HEK293T (cell line): ENCODE data around the gene NIFK.

Experiments used
- CTCF ChIA-PET: fragments of 350-600 bp; formaldehyde crosslinking; extraction: SDS; loops from one replicate; lab custom pipeline; 2021; ENCODE audit warnings: antibody characterized with exemption, inconsistent platforms; lab: Yijun Ruan, JAX
- POLR2A ChIA-PET: fragments of 350-600 bp; formaldehyde crosslinking; extraction: SDS; loops from one replicate; lab custom pipeline; 2020; ENCODE audit warnings: antibody characterized with exemption, inconsistent platforms; lab: Yijun Ruan, JAX
- DNase-seq: peaks from one replicate; pipeline ENCODE4 v3.0.0; 2012; ENCODE audit warnings: mixed read lengths; ENCODE audit errors: extremely low spot score
- ARNT ChIP-seq: fragments of 450-650 bp; IDR thresholded peaks from 2 replicates; pipeline ENCODE4 v1.6.1; 2017; ENCODE audit warnings: mild to moderate bottlenecking
- BHLHE40 ChIP-seq: fragments of 450-650 bp; IDR thresholded peaks from 2 replicates; pipeline ENCODE4 v1.6.1; 2016; ENCODE audit warnings: mild to moderate bottlenecking, moderate library complexity, borderline replicate concordance
- CTBP1 ChIP-seq: fragments of 450-650 bp; IDR thresholded peaks from 2 replicates; pipeline ENCODE4 v1.6.1; 2016; ENCODE audit warnings: borderline replicate concordance
- ELF4 ChIP-seq: fragments of 450-650 bp; IDR thresholded peaks from 2 replicates; pipeline ENCODE4 v1.6.1; 2017; ENCODE audit warnings: antibody characterized with exemption
- FOXA1 ChIP-seq: fragments of 450-650 bp; IDR thresholded peaks from 2 replicates; pipeline ENCODE4 v1.6.1; 2016; ENCODE audit warnings: mild to moderate bottlenecking
- FOXK2 ChIP-seq: fragments of 450-650 bp; IDR thresholded peaks from 2 replicates; pipeline ENCODE4 v1.6.1; 2016; ENCODE audit warnings: mild to moderate bottlenecking
- FOXM1 ChIP-seq: fragments of 450-650 bp; IDR thresholded peaks from 2 replicates; pipeline ENCODE4 v1.6.1; 2017; ENCODE audit warnings: mild to moderate bottlenecking, borderline replicate concordance
- HDGF ChIP-seq: fragments of 450-650 bp; IDR thresholded peaks from 2 replicates; pipeline ENCODE4 v1.6.1; 2017; ENCODE audit warnings: antibody characterized with exemption, borderline replicate concordance
- L3MBTL2 ChIP-seq: fragments of 450-650 bp; conservative IDR thresholded peaks from 2 replicates; pipeline ENCODE4 v1.6.1; 2016; ENCODE audit warnings: mild to moderate bottlenecking
- LEF1 ChIP-seq: fragments of 450-650 bp; IDR thresholded peaks from 2 replicates; pipeline ENCODE4 v1.6.1; 2017; ENCODE audit warnings: mild to moderate bottlenecking, borderline replicate concordance
- NFRKB ChIP-seq: fragments of 450-650 bp; IDR thresholded peaks from 2 replicates; pipeline ENCODE4 v1.6.1; 2016; ENCODE audit warnings: mild to moderate bottlenecking, moderate library complexity
- PKNOX1 ChIP-seq: fragments of 450-650 bp; IDR thresholded peaks from 2 replicates; pipeline ENCODE4 v1.6.1; 2016
- SP1 ChIP-seq: fragments of 450-650 bp; IDR thresholded peaks from 2 replicates; pipeline ENCODE4 v1.6.1; 2017
- SUZ12 ChIP-seq: fragments of 450-650 bp; IDR thresholded peaks from 2 replicates; pipeline ENCODE4 v1.6.1; 2016; ENCODE audit warnings: mild to moderate bottlenecking
- TARDBP ChIP-seq: fragments of 450-650 bp; IDR thresholded peaks from 2 replicates; pipeline ENCODE4 v1.6.1; 2016
- ZNF384 ChIP-seq: fragments of 450-650 bp; IDR thresholded peaks from 2 replicates; pipeline ENCODE4 v1.6.1; 2016

NIFK gene

GRCh38 chr2:121774235-121774634 lies 37.6 kb upstream of the NIFK start:
- no peak for DNase-seq
- no peak for TF ChIP-seq FOXA1
- POLR2A ChIA-PET = no interaction called here
- CTCF ChIA-PET = no interaction called here

GRCh38 chr2:121771976-121772742 lies 35.5 kb upstream of the NIFK start:
- DNase-seq = no peak
- ChIA-PET CTCF (no interaction called here), POLR2A (interaction anchor here (0.9 kb wide), 1 partner anchor 14 kb away, joined by 3 read pairs; no protein-coding TSS in a partner anchor)

GRCh38 chr2:121768143-121768755 lies 31.6 kb upstream of the NIFK start:
- TF ChIP-seq L3MBTL2 (no peak), TARDBP (no peak), HDGF (no peak), LEF1 (no peak), FOXM1 (no peak), ARNT (no peak), SP1 (no peak), SUZ12 (no peak), FOXK2 (no peak), CTBP1 (no peak), NFRKB (no peak), ZNF384 (no peak), ELF4 (no peak), BHLHE40 (no peak), FOXA1 (no peak)
- no peak for DNase-seq
- ChIA-PET CTCF (no interaction called here), POLR2A (interaction anchor here (1.0 to 1.2 kb wide), 2 partner anchors 13 to 31 kb away, joined by 3 read pairs; partner anchors contain the start of genes NIFK and TSN)

More at GRCh38 chr2:121771976-121772742, 35.5 kb upstream of the NIFK start:
- TF ChIP-seq SUZ12 = no peak
- no peak for TF ChIP-seq HDGF
- no peak for TF ChIP-seq ZNF384
- TF ChIP-seq FOXA1 = no peak
- TF ChIP-seq PKNOX1 = no peak
- no peak for TF ChIP-seq BHLHE40
- TF ChIP-seq TARDBP = no peak
- no peak for TF ChIP-seq FOXM1
- TF ChIP-seq LEF1 = no peak
- no peak for TF ChIP-seq ARNT

- ChIA-PET CTCF (no interaction called here), POLR2A (no interaction called here)
- DNase-seq = no peak
- TF ChIP-seq FOXA1 (no peak), PKNOX1 (no peak), ARNT (no peak), ELF4 (no peak), SUZ12 (no peak)
Measured at GRCh38 chr2:121766624-121767023, 29.9 kb upstream of the NIFK start.

- DNase-seq = no peak
- ChIA-PET POLR2A (no interaction called here), CTCF (no interaction called here)
- TF ChIP-seq NFRKB = no peak
- no peak for TF ChIP-seq ELF4
- no peak for TF ChIP-seq CTBP1
- no peak for TF ChIP-seq FOXM1
- TF ChIP-seq PKNOX1 = no peak
- no peak for TF ChIP-seq TARDBP
- no peak for TF ChIP-seq FOXA1
- no peak for TF ChIP-seq FOXK2
- TF ChIP-seq HDGF = no peak
- no peak for TF ChIP-seq LEF1
- TF ChIP-seq SUZ12 = no peak
- TF ChIP-seq ARNT = no peak
- no peak for TF ChIP-seq BHLHE40
- TF ChIP-seq ZNF384 = no peak
- TF ChIP-seq L3MBTL2 = no peak
- TF ChIP-seq SP1 = no peak
Measured at GRCh38 chr2:121764681-121765228, 28.1 kb upstream of the NIFK start.
